HG03060 (cell line): Measurements from ENCODE around the gene ZNF730.
"Not testable (repeated sequence)": the region's sequence is repeated elsewhere in the genome, so short reads cannot be mapped to it uniquely, and the experiment has no call there.

Source experiments
- ATAC-seq: cut with Tn5 transposase; IDR thresholded peaks from one replicate; pipeline ENCODE4 v1.9.1; 2021; ENCODE audit warnings: low read depth, moderate number of reproducible peaks; ENCODE audit not compliant: unreplicated experiment

The ZNF730 gene

GRCh38 chr19:23116802-23117571 is at the start of gene ZNF730:
TSS of gene ZNF730 (plus strand) at chr19:23117025. CDS start at chr19:23117174, 149 bp downstream.
- ATAC-seq: peak; percentile 67

GRCh38 chr19:23070353-23071146 is 46.3 kb upstream of the ZNF730 start:
- no peak for ATAC-seq

GRCh38 chr19:23071147-23071511 is 45.7 kb upstream of the ZNF730 start:
- no peak for ATAC-seq

GRCh38 chr19:23075031-23075733 is 41.6 kb upstream of the ZNF730 start:
- no peak for ATAC-seq

GRCh38 chr19:23077776-23078175 is 39.0 kb upstream of the ZNF730 start:
- not testable (repeated sequence) for ATAC-seq

GRCh38 chr19:23093832-23094231 is 23.0 kb upstream of the ZNF730 start:
- ATAC-seq: no peak

- ATAC-seq: no peak
These were observed 21.4 kb upstream of the ZNF730 start for GRCh38 chr19:23095418-23095817.

GRCh38 chr19:23098286-23098685 is 18.5 kb upstream of the ZNF730 start:
- ATAC-seq: no peak

- no peak for ATAC-seq
These were observed 17.8 kb upstream of the ZNF730 start for GRCh38 chr19:23098988-23099387.

GRCh38 chr19:23099966-23100365 is 16.9 kb upstream of the ZNF730 start:
- ATAC-seq: no peak

- no peak for ATAC-seq
These were observed 15.6 kb upstream of the ZNF730 start for GRCh38 chr19:23101241-23101640.

GRCh38 chr19:23118400-23118799 is 1.6 kb downstream of the ZNF730 start:
- ATAC-seq: no peak

- not testable (repeated sequence) for ATAC-seq
These were observed 17.4 kb downstream of the ZNF730 start for GRCh38 chr19:23134211-23134610.

GRCh38 chr19:23145617-23146415 is 29.0 kb downstream of the ZNF730 start:
- ATAC-seq: no peak

GRCh38 chr19:23160766-23161165 is 43.9 kb downstream of the ZNF730 start:
- no peak for ATAC-seq

GRCh38 chr19:23168286-23168685 is 51.5 kb downstream of the ZNF730 start:
- ATAC-seq: not testable (repeated sequence)

- ATAC-seq: no peak
These were observed 66.4 kb downstream of the ZNF730 start for GRCh38 chr19:23183251-23183650.

- ATAC-seq: no peak
These were observed 73.5 kb downstream of the ZNF730 start for GRCh38 chr19:23190341-23190740.
